Measurements from ENCODE around the gene KDM5C. TPM values are rescaled to one million over a fixed set of nuclear protein-coding genes. Genes with fewer than 3 reads are reported as not detected.

KDM5C gene
- total RNA-seq, 1 donor = 76.4 TPM

DNA sequence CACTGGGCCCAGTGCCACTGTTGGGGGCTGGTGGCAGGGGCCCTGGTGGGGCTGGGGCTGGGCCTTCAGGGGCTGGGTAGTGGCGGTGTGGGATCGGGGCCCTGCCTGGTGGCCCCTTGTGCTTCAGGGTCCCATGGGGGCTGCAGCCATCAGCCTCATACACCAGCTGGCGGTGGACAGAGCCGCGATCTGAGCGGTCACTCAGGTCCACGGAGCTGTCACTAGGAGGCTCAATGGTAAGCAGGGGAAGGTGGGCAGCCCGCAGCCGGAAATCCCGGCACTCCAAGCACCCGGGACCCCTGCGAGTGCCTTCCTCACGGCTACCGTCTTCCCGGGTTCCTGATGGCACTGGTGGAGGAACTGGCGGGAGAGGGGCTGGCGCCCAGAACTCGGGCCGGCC, 25.5 kb upstream of the KDM5C start:
- H3K4me3 ChIP-seq (ENCODE audit: low read depth, low read length) = no peak overlapping the region
- TF ChIP-seq, protein P1, sequence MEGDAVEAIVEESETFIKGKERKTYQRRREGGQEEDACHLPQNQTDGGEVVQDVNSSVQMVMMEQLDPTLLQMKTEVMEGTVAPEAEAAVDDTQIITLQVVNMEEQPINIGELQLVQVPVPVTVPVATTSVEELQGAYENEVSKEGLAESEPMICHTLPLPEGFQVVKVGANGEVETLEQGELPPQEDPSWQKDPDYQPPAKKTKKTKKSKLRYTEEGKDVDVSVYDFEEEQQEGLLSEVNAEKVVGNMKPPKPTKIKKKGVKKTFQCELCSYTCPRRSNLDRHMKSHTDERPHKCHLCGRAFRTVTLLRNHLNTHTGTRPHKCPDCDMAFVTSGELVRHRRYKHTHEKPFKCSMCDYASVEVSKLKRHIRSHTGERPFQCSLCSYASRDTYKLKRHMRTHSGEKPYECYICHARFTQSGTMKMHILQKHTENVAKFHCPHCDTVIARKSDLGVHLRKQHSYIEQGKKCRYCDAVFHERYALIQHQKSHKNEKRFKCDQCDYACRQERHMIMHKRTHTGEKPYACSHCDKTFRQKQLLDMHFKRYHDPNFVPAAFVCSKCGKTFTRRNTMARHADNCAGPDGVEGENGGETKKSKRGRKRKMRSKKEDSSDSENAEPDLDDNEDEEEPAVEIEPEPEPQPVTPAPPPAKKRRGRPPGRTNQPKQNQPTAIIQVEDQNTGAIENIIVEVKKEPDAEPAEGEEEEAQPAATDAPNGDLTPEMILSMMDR (IDR thresholded peaks at IDR 0.05; ENCODE audit: insufficient read depth, low read length) = no peak
- DNase-seq (ENCODE audit: low read depth) = no peak

DNA sequence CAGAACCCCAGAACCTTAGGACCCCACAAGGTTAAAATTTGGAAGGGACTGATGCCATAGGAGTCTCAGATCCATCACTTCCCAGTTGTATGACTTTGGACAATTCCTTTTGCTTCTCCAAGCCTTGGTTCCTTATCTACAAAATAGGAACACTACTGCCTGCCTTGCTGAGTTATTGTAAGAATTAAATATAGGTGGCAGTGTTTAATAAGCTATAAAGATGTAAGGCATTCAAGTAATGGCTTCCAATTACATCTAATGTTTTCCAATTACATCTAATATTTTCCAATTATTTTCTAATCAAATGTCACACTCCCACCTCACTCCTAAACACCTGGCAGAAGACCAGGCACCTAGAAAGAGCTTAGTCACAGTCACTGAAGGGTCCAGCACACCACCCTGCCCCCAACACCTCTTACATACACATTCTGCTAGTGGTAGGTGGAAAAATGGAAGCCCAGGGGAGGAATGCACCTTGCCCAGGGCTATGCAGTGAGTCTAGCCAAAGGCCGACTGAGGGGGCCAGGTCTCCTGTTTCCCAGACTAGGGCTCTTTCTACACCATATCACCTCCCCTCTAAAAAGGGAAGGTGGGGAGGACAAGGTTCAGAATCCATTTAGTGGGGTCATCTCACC, 24.5 kb upstream of the KDM5C start:
- TF ChIP-seq, protein P1 (IDR thresholded peaks at IDR 0.05; ENCODE audit: insufficient read depth, low read length) = no peak
- H3K4me3 ChIP-seq (ENCODE audit: low read depth, low read length) = no peak overlapping the region
- no peak for DNase-seq (ENCODE audit: low read depth)

DNA sequence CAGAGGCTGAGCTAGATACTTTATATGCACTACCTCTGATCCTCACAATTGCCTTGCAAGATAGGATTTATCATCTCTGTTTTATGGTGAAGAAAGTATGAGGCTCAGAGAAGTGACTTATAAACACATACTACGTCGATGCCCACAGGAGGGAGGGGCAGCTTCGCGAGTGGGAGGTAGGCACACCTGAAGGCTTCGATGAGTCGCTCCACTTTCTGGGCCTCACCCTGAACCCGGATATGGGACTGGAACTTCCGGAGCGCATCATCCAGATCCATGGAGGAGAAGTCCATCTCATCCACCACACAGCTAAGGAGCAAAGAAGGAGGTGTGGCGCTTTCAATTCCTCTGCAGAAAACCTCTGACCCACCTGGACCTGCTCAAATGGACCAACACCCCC, 22.9 kb upstream of the KDM5C start:
- no peak for DNase-seq (ENCODE audit: low read depth)
- H3K4me3 ChIP-seq (ENCODE audit: low read depth, low read length) = no peak overlapping the region
- TF ChIP-seq, protein P1 (IDR thresholded peaks at IDR 0.05; ENCODE audit: insufficient read depth, low read length) = no peak

DNA sequence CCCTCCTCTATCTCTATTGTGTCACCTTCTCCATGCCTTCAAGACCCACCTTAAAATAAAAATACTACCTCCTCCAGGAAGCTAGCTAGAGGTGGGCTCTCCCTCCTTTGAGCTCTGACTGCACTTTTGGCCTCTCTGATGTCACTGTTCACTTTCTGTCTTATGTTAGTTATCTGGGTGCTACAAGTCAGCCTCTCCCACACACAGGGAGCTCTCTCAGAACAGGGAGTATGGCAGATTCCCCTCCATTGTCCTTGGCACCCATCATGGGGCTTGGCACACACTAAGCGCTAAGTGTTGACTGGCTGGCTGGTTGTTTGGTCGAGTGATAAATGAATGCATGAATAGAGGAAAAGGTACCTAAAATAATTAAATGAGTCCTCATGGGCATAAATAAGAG, 21.2 kb upstream of the KDM5C start:
- no peak overlapping the region for H3K4me3 ChIP-seq (ENCODE audit: low read depth, low read length)
- TF ChIP-seq, protein P1 (IDR thresholded peaks at IDR 0.05; ENCODE audit: insufficient read depth, low read length) = no peak

DNA sequence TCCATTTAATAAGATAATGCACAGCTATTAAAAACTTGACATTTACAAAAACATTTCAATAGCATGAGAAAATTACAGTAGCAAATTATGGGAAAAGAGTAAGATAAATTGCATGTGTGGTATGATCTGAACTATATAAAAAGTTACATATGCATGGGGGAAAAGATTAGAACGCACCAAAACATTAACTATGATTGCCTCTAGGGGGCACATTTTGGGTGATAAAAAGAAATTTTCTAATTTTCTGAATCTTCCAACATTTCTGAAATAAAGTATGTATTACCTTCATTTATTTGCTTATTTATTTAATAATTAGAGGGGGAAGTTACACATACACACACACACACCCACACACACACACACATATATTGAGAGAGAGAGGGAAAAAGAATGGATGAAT, 19.6 kb upstream of the KDM5C start:
- DNase-seq (ENCODE audit: low read depth) = no peak
- TF ChIP-seq, protein P1 (IDR thresholded peaks at IDR 0.05; ENCODE audit: insufficient read depth, low read length) = peak; percentile 37
- no peak overlapping the region for H3K4me3 ChIP-seq (ENCODE audit: low read depth, low read length)

More for the DNA sequence above, 21.2 kb upstream of the KDM5C start:
- DNase-seq (ENCODE audit: low read depth) = no peak

DNA sequence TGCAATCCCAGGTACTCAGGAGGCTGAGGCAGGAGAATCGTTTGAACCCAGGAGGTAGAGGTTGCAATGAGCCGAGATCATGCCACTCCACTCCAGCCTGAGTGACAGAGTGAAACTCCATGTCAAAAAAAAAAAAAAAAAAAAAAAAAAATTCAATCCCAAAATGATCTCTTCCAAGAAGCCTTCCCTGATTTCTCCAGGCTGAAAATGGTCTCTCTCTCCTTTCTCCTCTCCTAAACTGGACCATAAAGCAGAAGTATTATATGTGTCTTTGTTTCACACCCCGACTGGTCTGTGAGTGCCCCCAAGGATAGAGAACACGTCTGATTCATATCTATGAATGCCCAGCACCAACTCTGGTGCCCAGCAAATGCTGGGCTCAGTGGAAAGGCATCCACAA, 17.3 kb upstream of the KDM5C start:
- no peak for DNase-seq (ENCODE audit: low read depth)
- TF ChIP-seq, protein P1 (IDR thresholded peaks at IDR 0.05; ENCODE audit: insufficient read depth, low read length) = no peak
- H3K4me3 ChIP-seq (ENCODE audit: low read depth, low read length) = no peak overlapping the region

DNA sequence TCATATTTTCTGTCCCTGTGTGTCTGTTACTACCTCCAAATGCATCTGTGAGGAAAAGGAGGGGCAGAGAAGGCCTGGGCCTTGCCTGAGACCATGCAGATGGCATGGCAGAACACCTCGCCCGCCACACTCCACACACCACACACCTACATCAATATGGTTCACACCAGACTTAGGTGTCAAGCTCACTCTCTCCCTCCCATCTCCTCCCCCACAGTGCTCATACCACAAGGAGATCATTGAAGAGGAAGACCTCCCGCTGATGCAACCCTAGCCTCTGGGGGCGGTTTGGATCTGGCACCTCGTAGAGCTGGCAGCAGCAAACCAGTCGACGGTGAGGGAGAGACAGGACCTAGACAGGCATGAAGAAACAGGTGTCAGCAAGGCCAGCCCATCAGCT, 16.6 kb upstream of the KDM5C start:
- no peak for DNase-seq (ENCODE audit: low read depth)
- no peak overlapping the region for H3K4me3 ChIP-seq (ENCODE audit: low read depth, low read length)
- TF ChIP-seq, protein P1 (IDR thresholded peaks at IDR 0.05; ENCODE audit: insufficient read depth, low read length) = no peak

All from fibroblast of the aortic adventitia (primary cell).